Skeletal muscle cell (primary cell): Measurements from ENCODE around the gene RARS1.
"Not testable (repeated sequence)": the region's sequence is repeated elsewhere in the genome, so short reads cannot be mapped to it uniquely, and the experiment has no call there.

Experiments
- DNase-seq: peaks from one replicate; pipeline ENCODE4 v3.0.0-alpha.2; 2010; ENCODE audit warnings: low read depth
- H3K4me3 ChIP-seq: 2 replicates; pipeline ENCODE4 v1.5.1; 2011; ENCODE audit warnings: low read depth, mild to moderate bottlenecking, control low read depth, low read length, moderate library complexity

RARS1 gene

DNA sequence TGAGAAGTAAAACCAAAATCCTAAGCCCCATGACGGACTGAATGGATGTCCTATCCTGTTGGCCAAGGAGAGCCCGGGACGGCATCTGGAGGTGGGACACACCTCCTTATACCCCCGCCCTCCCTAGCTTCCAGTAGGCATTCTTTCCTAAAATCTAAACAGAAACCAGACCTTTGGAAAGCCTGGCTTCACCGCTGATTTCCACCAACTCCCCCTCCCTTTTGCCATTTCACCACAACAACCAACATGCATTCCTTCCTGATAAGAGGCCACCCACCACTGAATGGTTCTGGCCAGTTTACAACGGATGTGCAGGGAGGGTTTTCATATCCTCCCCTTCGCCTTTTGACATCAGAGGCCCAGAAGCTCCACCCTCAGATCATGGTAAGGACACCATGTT, 9.2 kb upstream of the RARS1 start:
- peak; percentile 33 for DNase-seq
- no peak overlapping the region for H3K4me3 ChIP-seq

DNA sequence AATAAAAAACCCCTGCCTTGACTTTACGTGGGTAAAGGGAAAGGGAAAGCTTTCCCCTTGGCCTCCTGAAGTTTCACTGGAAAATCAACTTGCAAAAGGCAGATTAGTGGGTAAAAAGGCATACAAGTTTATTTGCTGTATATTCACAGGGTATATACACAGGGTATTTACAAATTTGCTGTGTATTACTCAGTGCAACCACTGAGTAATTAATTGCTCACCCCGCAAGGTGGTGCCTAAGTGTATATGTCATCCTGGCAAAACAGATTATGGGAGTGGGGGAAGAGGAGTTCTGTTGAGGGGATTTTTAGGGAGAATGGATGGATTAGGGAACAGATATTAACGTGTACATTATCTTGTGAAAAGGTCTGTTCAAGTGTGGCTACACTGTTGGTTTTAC, 7.1 kb upstream of the RARS1 start:
- no peak overlapping the region for H3K4me3 ChIP-seq
- no peak for DNase-seq

DNA sequence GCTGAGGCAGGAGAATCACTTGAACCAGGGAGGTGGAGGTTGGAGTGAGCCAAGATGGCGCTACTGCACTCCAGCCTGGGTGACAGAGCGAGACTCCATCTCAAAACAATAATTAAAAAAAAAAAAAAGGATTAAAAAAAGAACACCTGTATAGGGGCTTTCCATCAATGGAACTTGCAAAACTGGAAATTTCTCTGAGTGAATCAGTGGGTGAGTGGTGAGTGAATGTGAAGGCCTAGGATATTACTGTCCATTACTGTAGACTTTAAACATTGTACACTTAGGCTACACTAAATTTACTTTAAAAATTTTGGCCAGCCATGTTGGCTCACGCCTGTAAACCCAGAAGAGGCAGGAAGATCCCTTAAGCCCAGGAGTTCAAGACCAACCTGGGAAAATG, 5.7 kb upstream of the RARS1 start:
- no peak overlapping the region for H3K4me3 ChIP-seq
- no peak for DNase-seq

DNA sequence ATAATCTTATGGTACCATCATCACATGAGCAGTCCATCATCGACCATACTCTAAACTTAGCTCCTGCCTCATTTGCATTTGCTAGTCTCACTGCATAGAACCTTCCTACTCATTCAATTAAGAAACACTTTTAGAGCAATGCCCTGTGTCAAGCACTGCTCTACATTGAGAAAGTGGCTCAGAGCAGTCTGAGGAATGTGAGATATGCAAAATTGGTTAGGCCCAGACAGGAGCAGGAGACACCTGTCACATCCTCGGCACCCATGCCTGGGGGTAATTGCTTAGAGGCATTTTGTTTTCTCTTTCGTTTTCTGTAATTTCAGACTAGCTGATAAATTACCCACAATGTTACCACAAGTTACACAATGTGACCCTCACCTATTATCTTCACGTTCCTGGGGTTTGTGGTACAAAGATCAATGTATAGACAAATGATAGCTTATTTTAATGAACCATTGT, 4.9 kb upstream of the RARS1 start:
- no peak for DNase-seq
- H3K4me3 ChIP-seq = no peak overlapping the region

DNA sequence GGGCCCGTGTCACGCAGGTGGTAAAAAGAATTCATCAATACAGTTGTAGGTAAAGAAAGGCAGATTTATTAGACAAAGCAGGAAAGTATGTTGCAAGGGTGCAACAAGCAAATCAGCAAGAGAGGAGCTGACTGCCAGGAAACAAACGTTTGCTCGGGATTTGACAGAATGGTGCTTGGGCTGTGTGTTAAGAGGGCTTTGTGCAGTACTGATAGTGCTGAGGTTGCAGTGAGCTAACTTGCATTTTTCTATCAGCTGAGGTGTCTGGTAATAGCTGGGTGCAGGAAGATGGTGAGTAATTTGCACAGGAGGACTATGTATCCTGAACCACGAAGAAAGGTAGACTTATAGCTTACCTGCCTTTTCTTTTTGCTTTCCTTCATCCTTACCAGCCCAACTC, 3.9 kb upstream of the RARS1 start:
- no peak for DNase-seq
- no peak overlapping the region for H3K4me3 ChIP-seq

DNA sequence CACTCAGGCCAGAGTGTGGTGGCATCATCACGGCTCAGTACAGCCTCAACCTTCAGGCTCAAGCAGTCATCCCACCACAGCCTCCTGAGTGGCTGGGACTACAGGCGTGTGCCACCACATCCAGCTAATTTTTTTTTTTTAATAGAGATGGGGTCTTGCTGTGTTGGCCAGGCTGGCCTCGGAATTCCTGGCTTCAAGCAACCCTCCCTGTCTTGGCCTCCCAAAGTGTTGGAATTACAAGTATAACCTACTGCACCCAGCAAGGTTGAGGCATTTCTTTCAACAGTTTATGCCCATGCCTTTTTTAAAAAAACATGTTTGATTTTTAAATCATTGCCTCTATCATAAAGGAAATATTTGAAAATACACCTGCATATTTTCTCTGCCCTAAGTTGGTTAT, 2.8 kb downstream of the RARS1 start:
- no peak overlapping the region for H3K4me3 ChIP-seq
- no peak for DNase-seq

DNA sequence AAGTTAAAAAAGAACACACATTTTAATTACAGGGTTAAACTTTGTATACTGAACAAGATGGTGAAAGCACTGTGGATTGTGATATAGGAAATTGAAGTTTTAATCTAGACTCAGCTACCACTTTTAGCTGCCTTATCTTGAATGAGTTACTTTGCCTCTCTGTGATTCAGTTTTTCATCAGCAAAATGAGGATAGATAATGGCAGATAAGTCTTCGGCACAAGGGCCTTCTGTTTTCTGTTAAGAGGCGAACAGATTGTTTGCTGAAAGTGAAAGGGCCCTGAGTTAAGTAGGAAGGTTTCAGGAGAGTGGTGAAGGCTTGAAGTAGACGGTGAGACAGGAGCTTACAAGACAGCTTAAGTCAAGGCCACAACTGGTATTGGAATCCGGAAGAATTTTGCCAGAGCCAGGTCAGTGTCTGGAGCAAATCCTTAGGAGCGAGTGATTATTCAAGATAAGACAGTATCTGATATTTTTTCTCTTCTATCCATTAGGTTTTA, 7.8 kb downstream of the RARS1 start:
- no peak overlapping the region for H3K4me3 ChIP-seq
- DNase-seq = no peak

DNA sequence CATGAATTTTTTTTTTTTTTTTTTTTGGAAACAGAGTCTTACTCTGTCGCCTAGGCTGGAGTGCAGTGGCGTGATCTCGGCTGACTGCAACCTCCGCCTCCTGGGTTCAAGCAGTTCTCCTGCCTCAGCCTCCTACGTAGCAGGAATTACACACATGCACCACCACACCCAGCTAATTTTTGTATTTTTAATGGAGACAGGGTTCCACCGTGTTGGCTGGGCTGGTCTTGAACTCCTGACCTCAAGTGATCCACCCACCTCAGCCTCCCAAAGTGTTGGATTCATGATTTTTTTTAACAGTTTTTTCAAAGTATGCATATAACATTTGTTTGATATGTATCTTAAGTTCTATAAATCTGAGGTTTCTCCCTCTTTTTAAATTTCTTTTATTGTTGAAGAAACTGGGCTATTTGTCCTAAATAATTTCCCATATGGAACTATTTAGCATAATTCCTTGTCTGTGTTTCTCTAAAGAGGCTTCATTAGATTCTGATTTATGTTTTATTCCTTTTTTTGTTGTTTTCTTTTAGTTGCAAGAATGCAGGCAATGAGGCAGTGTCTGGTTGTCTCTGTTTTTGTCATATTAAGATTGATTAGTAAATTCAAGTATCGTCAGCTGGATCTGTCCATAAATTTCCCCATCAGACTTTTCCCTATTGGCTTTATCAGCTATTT, 16.4 kb downstream of the RARS1 start:
- DNase-seq = no peak
- H3K4me3 ChIP-seq = no peak overlapping the region

DNA sequence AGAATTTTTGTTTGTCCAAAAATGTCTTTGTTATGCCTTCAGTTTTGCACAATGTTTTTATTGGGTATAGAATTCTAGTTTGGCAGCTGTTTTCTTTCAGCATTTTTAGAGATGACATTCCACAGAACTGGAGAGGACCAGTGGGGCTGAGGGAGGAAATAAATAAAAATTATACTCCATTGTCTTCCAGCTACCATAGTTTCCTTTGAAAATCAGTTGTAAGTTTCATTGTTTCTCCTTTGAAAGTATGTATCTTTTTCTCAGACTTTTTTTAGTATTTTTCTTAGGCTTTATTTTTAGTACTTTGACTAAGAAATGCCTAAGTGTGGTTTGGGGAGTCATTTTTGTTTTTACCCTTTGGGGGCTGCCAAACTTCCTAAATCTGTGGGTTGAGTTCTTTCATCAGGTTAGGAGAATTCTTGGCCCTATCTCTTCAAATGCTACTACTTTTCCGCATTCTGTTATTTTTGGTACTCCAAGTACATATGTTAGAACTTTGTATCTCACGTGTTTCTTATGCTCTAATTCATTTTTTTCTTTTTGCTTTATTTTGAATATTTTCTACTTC, 27.7 kb downstream of the RARS1 start:
- no peak overlapping the region for H3K4me3 ChIP-seq
- DNase-seq = no peak

DNA sequence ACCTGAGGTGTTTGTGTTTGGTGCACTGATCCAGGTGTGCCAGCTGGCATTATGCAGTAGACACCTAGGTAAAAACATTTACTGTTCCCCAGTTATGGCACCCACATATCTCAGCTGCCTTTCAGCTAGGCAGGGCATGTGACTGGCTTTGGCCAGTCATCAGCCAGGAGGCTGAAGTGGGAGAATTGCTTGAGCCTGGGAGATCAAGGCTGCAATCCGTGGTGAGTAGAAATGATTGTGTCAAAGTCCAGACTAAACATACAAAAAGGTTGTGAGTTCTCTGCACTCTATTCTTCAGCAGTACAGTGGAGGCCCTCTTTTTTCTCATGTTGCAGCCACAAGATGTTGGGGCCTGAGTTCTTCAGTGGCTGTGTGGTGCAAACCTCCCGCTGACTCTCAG, 39.6 kb downstream of the RARS1 start:
- no peak overlapping the region for H3K4me3 ChIP-seq
- no peak for DNase-seq

DNA sequence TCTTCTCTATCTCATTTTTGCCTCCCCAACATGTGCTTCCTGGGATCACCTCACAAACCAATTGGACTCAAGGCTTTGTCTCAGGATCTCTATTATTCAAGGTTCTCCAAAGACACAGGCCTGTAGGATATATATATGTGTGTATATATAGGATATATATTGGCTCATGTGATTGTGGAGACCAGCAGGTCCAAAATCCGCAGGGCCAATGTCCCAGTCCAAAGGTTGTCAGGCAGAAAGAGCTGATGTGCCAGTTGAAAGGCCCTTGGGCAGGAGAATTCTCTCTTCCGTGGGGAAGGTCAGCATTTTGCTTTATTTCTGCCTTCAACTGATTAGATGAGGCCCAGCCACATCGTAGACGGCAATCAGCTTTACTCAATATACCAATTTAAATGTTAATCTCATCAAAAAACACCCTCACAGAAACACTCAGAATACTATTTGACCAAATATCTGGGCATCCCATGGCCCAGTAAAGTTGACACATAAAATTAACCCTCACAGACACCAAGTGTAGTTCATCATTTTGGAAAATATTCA, 41.6 kb downstream of the RARS1 start:
- no peak for DNase-seq
- H3K4me3 ChIP-seq = no peak overlapping the region

DNA sequence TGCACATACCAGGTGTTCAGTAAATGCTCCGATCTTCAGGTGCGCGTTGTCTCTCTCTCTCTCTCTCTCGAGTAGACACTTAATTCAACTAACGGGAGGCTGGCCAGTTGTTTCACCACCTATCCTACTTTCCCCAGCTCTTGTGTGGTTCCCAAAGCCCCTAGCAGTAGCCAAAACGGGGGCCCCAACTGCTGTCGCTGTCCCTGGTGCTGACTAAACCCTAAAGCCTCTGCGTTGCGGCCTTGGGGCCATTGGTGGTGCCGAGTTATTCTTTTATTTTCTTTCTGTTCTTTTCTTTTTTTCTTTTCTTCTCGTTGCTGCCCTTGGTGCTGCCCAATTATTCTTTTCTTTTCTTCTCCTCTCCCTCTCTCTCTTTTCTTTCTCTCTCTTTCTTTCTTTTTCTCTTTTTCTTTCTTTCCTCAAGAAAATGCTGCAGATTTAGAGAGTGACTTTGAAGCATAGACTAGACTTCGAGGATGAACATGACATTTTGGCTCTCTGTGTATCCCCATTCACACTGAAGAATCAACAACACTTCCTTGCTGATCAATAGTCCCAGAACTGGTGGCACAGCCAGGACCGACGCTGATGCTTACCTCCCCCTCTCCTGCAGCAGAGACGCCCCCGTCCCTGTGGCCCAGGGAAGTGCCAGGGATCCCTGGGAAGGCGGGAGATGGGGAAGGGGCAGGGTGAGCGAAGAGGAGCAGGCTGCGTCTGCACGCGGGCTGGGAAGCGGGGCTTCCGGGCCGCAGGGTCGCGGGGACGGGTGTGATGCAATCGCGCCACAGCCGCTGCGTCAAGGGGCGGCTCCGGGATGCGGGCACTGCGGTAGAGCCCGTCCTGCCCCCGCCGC, 42.5 kb downstream of the RARS1 start, which contains the start of gene FBLL1:
Gene FBLL1, plus strand, starts transcription at position 785 of the 853 bp plus-strand sequence. CDS start 200 bp downstream, outside the sequence.
- peak within 1 kb of the TSS; percentile 42 for H3K4me3 ChIP-seq
- DNase-seq = peak; percentile 4

DNA sequence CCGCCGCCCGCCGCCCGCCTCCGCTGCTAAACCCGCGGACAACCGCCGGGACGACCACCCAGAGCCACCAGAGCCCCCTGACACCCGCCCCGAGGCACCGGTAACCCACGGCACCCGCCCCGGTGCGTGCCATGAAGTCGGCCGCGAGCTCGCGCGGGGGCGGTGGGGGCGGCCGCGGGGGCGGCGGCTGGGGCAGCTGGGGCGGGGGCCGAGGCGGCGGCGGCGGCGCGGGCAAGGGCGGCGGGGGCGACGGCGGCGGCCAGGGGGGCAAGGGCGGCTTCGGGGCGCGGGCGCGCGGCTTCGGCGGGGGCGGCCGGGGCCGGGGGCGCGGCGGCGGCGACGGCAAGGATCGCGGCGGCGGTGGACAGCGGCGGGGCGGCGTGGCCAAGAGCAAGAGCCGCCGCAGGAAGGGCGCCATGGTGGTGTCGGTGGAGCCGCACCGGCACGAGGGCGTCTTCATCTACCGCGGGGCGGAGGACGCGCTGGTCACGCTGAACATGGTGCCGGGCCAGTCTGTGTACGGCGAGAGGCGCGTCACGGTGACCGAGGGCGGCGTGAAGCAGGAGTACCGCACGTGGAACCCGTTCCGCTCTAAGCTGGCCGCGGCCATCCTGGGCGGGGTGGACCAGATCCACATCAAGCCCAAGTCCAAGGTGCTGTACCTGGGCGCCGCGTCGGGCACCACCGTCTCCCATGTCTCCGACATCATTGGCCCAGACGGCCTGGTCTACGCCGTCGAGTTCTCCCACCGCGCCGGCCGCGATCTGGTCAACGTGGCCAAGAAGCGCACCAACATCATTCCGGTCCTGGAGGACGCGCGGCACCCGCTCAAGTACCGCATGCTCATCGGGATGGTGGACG, 43.3 kb downstream of the RARS1 start:
- no peak for DNase-seq
- peak overlapping the region; percentile 42 for H3K4me3 ChIP-seq

DNA sequence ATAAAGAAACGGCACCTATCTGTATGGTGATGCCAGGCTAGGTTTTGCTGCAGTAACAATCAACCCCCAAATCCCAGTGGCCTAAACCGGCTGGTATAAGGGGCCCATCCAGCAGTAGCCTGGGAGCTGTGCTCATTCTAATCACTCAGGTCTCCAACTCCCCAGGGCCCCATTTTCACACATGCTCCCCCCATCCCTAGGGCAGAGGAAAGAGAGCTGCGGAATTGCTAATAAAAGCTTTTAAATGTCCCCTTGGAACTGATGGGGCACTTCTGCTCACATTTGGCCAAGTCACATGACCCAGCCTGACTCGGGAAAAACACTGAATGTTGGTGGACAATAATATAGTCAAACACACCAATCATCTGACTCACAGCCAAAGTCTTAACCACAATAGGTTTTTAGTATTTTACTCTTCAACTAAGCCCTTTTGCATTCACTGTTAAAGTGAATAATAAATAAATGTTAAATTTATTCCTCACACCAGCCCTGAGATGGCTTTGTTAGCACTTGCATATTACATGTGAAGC, 44.4 kb downstream of the RARS1 start:
- no peak overlapping the region for H3K4me3 ChIP-seq
- DNase-seq = no peak

DNA sequence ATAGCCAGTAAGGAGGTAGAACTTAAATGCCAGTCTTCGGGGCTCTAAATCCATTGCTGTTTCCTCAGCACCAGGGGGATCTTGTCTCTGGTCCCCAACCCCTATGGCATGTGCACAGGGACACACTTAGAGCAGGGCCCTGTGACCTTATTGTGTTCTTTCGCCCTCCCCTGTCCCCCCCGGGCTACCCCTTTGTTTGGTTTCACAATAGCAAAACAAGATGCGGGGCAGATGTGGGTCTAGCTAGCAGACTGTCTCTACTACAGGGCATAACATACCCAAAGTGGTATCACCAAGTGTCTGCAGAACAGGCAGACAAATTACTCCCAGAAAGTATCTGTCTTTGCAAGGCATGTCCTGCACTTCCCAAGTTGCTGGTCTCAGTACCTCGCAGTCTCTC, 44.9 kb downstream of the RARS1 start:
- H3K4me3 ChIP-seq = no peak overlapping the region
- no peak for DNase-seq

DNA sequence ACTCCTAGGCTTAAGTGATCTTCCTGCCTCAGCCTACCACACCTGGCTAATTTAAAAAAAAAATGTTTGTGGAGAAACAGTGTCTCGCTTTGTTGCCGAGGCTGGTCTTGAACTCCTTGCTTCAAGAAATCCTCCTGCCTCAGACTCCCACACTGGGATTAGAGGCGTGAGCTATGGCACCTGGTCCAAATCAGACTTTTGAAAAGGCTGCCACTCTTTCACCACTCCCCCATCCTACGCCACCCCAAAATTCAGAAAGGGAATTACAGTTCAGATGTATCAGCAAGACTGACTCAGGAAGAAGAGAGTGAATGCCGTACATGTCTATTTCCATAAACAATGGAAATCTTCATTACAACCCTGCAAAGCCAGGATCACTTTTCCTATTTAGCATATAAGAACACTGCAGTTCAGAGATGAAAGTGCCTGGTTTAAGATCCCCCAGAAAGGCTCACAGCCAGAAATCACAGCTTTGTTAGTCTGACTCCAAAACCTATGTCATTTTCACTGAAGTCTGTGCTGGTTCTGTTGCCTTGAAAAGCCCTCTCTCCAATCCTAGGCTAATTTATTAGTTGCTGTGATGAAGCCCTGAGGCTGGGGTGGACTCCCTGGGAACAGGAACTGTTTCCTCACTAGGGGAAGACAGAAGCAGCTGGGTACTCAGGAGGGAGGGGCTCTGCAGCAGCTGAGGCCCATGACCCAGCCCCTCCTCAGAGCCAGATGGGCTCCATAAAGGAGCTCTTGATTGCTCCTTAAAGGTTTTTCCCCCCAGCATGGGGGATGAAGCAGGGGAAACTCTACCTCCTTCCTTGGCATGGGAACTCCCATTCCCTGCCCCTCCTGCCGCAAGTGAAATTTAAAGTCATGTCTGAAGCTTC, 46.0 kb downstream of the RARS1 start:
- no peak for DNase-seq
- no peak overlapping the region for H3K4me3 ChIP-seq

DNA sequence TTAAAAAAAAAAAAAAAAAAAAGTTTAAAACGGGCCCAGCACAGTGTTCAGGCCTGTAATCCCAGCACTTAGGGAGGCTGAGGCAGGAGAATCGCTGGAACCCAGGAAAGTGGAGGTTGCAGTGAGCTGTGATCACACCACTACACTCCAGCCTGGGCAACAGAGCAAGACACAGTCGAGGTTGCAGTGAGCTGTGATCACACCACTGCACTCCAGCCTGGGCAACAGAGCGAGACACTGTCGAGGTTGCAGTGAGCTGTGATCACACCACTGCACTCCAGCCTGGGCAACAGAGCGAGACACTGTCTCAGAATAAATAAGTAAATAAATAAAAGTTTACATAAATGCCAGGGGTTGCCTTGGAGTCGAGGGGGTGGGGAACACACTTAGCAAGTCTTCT, 48.1 kb downstream of the RARS1 start:
- not testable (repeated sequence) for H3K4me3 ChIP-seq, DNase-seq

DNA sequence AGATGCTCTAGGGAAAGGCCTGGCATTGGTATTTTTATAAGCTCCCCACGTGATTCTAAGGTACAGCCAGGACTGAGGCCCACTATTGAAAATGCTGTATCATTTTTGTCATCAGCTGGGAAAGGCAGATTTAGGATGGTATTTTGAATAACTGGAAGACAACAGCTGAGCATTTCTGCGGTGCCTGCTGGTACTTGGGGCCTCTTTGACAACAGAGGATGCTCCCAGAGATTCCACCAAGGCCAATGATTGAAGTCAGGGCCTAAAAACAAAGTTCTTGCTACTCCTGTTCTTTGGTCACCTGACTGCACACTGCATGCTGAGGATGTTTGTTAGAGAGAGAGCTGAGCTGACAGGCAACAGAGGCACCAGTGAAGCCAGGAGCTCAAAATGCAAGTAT, 50.9 kb downstream of the RARS1 start:
- DNase-seq = no peak
- no peak overlapping the region for H3K4me3 ChIP-seq
